IMR-90 (cell line): ENCODE data around the gene YBX2. TPM values are rescaled to one million over a fixed set of nuclear protein-coding genes. Genes with fewer than 3 reads are reported as not detected.

Source experiments
- ATAC-seq: fragments of 200-7000 bp; cut with Tn5 transposase; 2 replicates; pipeline ENCODE4 v1.9.1; 2020; ENCODE audit warnings: low read depth, mild to moderate bottlenecking, moderate library complexity
- BruUV-seq: library from RNA; stranded (reverse); fragments of 400-500 nt; replicated peaks from 2 replicates; lab custom pipeline; 2021; lab: Mats Ljungman, UMichigan
- CTCF ChIA-PET: fragments of 300-600 bp; formaldehyde crosslinking; extraction: SDS; loops from one replicate; lab custom pipeline; 2021; ENCODE audit warnings: antibody characterized with exemption; lab: Yijun Ruan, JAX
- POLR2A ChIA-PET: fragments of 300-600 bp; sonication (Branson Sonifier 250); formaldehyde crosslinking; loops from one replicate; lab custom pipeline; 2022; ENCODE audit warnings: antibody characterized with exemption; ENCODE audit not compliant: unreplicated experiment; lab: Charles Lee
- DNase-seq: peaks from one replicate; pipeline ENCODE4 v3.0.0; 2013
- H2AFZ ChIP-seq: replicated peaks from 2 replicates; pipeline ENCODE3; 2013; ENCODE audit warnings: low read length, mild to moderate bottlenecking; ENCODE audit not compliant: poor library complexity
- H2AK5ac ChIP-seq: 2 replicates; pipeline ENCODE4 v1.6.1; 2013; ENCODE audit warnings: low read depth, low read length, inconsistent platforms
- H2AK9ac ChIP-seq: replicated peaks from 2 replicates; pipeline ENCODE3; 2013; ENCODE audit warnings: mild to moderate bottlenecking, low read depth, low read length, moderate library complexity; ENCODE audit not compliant: poor library complexity
- H2BK120ac ChIP-seq: 2 replicates; pipeline ENCODE4 v1.6.1; 2013; ENCODE audit warnings: low read depth, low read length, inconsistent platforms
- H2BK15ac ChIP-seq: 3 replicates; pipeline ENCODE4 v1.6.1; 2013; ENCODE audit warnings: low read depth, low read length, inconsistent platforms
- H2BK20ac ChIP-seq: 2 replicates; pipeline ENCODE4 v1.6.1; 2013; ENCODE audit warnings: low read depth, mild to moderate bottlenecking, inconsistent platforms, low read length, moderate library complexity
- H2BK5ac ChIP-seq: 2 replicates; pipeline ENCODE4 v1.6.1; 2013; ENCODE audit warnings: mild to moderate bottlenecking, low read depth, low read length, inconsistent platforms; ENCODE audit not compliant: poor library complexity, severe bottlenecking
- H3K14ac ChIP-seq: replicated peaks from 2 replicates; pipeline ENCODE4 v1.6.1; 2013; ENCODE audit warnings: low read depth, low read length, inconsistent platforms
- H3K18ac ChIP-seq: 2 replicates; pipeline ENCODE4 v1.6.1; 2013; ENCODE audit warnings: low read depth, low read length, control low read depth
- H3K23ac ChIP-seq: 2 replicates; pipeline ENCODE4 v1.6.1; 2013; ENCODE audit warnings: low read depth, low read length, inconsistent platforms
- H3K27ac ChIP-seq: 2 replicates; pipeline ENCODE4 v1.5.1; 2013; ENCODE audit warnings: mild to moderate bottlenecking, control low read depth, low read length; ENCODE audit not compliant: insufficient read depth
- H3K27me3 ChIP-seq: 2 replicates; pipeline ENCODE4 v1.6.1; 2013; ENCODE audit warnings: low read length; ENCODE audit not compliant: control insufficient read depth, insufficient read depth
- H3K36me3 ChIP-seq: 2 replicates; pipeline ENCODE4 v1.6.1; 2013; ENCODE audit warnings: low read length, mixed read lengths; ENCODE audit not compliant: control insufficient read depth, insufficient read depth
- H3K4ac ChIP-seq: 2 replicates; pipeline ENCODE4 v1.6.1; 2013; ENCODE audit warnings: low read depth, low read length, inconsistent platforms
- H3K4me1 ChIP-seq: 2 replicates; pipeline ENCODE4 v1.6.1; 2013; ENCODE audit warnings: low read length, mixed read lengths; ENCODE audit not compliant: control insufficient read depth, insufficient read depth
- H3K4me2 ChIP-seq: 2 replicates; pipeline ENCODE4 v1.6.1; 2013; ENCODE audit warnings: low read depth, mild to moderate bottlenecking, control low read depth, low read length, moderate library complexity
- H3K4me3 ChIP-seq: 2 replicates; pipeline ENCODE4 v1.5.1; 2013; ENCODE audit warnings: low read depth, mild to moderate bottlenecking, control low read depth, low read length, moderate library complexity; ENCODE audit not compliant: insufficient read depth
- H3K56ac ChIP-seq: 2 replicates; pipeline ENCODE4 v1.6.1; 2013; ENCODE audit warnings: low read length, inconsistent platforms; ENCODE audit not compliant: insufficient read depth; ENCODE audit errors: extremely low read depth
- H3K79me1 ChIP-seq, 2 experiments: 2 replicates each; pipeline ENCODE4 v1.6.1; 2013; ENCODE audit warnings: low read length in 2 of 2, inconsistent platforms in 1 of 2, low read depth in 1 of 2
- H3K9ac ChIP-seq: 2 replicates; pipeline ENCODE4 v1.6.1; 2013; ENCODE audit warnings: low read depth, low read length, control low read depth
- H3K9me1 ChIP-seq: 2 replicates; pipeline ENCODE4 v1.6.1; 2013; ENCODE audit warnings: low read length, inconsistent platforms; ENCODE audit not compliant: insufficient read depth
- H3K9me3 ChIP-seq: 2 replicates; pipeline ENCODE4 v1.6.1; 2013; ENCODE audit warnings: low read length; ENCODE audit not compliant: control insufficient read depth, insufficient read depth
- H4K20me1 ChIP-seq: 2 replicates; pipeline ENCODE4 v1.6.1; 2013; ENCODE audit warnings: low read length, inconsistent platforms; ENCODE audit not compliant: insufficient read depth
- H4K5ac ChIP-seq: 2 replicates; pipeline ENCODE4 v1.6.1; 2013; ENCODE audit warnings: mild to moderate bottlenecking, low read depth, low read length, control low read depth
- H4K8ac ChIP-seq, 2 experiments: 2 replicates each; pipeline ENCODE4 v1.6.1; 2013; ENCODE audit warnings: low read depth in 2 of 2, low read length in 2 of 2, control low read depth in 1 of 2, inconsistent platforms in 1 of 2
- H4K91ac ChIP-seq: 2 replicates; pipeline ENCODE4 v1.6.1; 2013; ENCODE audit warnings: low read depth, low read length, inconsistent platforms; ENCODE audit not compliant: insufficient read depth
- BHLHE40 ChIP-seq: fragments of 150-350 bp; IDR thresholded peaks from 2 replicates; pipeline ENCODE4 v1.6.1; 2016; ENCODE audit warnings: mild to moderate bottlenecking, low read depth, low read length
- CHD1 ChIP-seq: IDR thresholded peaks from 2 replicates; pipeline ENCODE4 v1.6.1; 2012; ENCODE audit warnings: low read depth, low read length, improper control_type of control experiment
- MAFK ChIP-seq: IDR thresholded peaks from 2 replicates; pipeline ENCODE4 v1.6.1; 2012; ENCODE audit warnings: low read depth, low read length, improper control_type of control experiment
- MXI1 ChIP-seq: IDR thresholded peaks from 2 replicates; pipeline ENCODE4 v1.6.1; 2012; ENCODE audit warnings: low read depth, mild to moderate bottlenecking, low read length, moderate library complexity, borderline replicate concordance
- NFE2L2 ChIP-seq: fragments of 150-350 bp; IDR thresholded peaks from 2 replicates; pipeline ENCODE4 v1.6.1; 2016; ENCODE audit warnings: low read depth, mild to moderate bottlenecking, low read length
- POLR2A ChIP-seq: IDR thresholded peaks from 2 replicates; pipeline ENCODE4 v1.6.1; 2012; ENCODE audit warnings: mild to moderate bottlenecking, low read depth, low read length
- RAD21 ChIP-seq: IDR thresholded peaks from 2 replicates; pipeline ENCODE4 v1.6.1; 2012; ENCODE audit warnings: low read length, improper control_type of control experiment
- RCOR1 ChIP-seq: IDR thresholded peaks from 2 replicates; pipeline ENCODE4 v1.6.1; 2012; ENCODE audit warnings: mild to moderate bottlenecking, low read length, improper control_type of control experiment; ENCODE audit not compliant: insufficient replicate concordance
- SMC3 ChIP-seq: fragments of 150-350 bp; IDR thresholded peaks from 2 replicates; pipeline ENCODE4 v1.6.1; 2016; ENCODE audit warnings: low read depth, mild to moderate bottlenecking, antibody characterized with exemption, low read length, moderate library complexity
- WGBS, 2 experiments: methylation state at CpG; one replicate each; pipeline versions ENCODE4 v1.1.5 to v1.1.7; 2013; ENCODE audit warnings: missing lambda C conversion rate in 2 of 2; ENCODE audit not compliant: insufficient read length in 1 of 2; ENCODE audit errors: extremely low coverage in 2 of 2; 5-methylcytosine and 5-hydroxymethylcytosine counted together
- dilution Hi-C: fragments of 300-500 bp; cut with HindIII; formaldehyde crosslinking; loops from one replicate; pipeline ENCODE4 v1.14.3; 2018; ENCODE audit warnings: low sequenced_read_pairs; ENCODE audit not compliant: unreplicated experiment
- in situ Hi-C: fragments of 300-500 bp; cut with MboI; formaldehyde crosslinking; loops from 3 replicates; pipeline ENCODE4 v1.14.3; 2019; ENCODE audit warnings: low sequenced_read_pairs, inconsistent platforms, mixed read lengths
- intact Hi-C: fragments of 100-400 bp; cut with micrococcal nuclease; formaldehyde crosslinking; loops from 2 replicates; pipeline ENCODE4 v1.10.0; 2022
- polyA plus RNA-seq, 3 experiments: library from polyadenylated mRNA; depleted of rRNA; stranded (reverse); fragments of >200 nt; gene quantifications; 2 replicates each; pipeline ENCODE4 v1.2.3, GENCODE V29; 2012; ENCODE audit warnings: low replicate concordance in 1 of 3
- total RNA-seq: library from RNA; depleted of rRNA; stranded (reverse); fragments of >200 nt; gene quantifications from 2 replicates; pipeline ENCODE4 v1.2.3, GENCODE V29; 2012
- TF ChIP-seq, protein P1 (sequence below): conservative IDR thresholded peaks from 2 replicates; pipeline ENCODE4 v1.5.1; 2012; ENCODE audit warnings: mild to moderate bottlenecking, low read depth, low read length, improper control_type of control experiment
- TF ChIP-seq, protein P2 (sequence below): fragments of 150-350 bp; IDR thresholded peaks from 2 replicates; pipeline ENCODE4 v1.6.1; 2016; ENCODE audit warnings: low read depth, mild to moderate bottlenecking, low read length, moderate library complexity, borderline replicate concordance
- TF ChIP-seq, protein P3 (sequence below): fragments of 150-350 bp; IDR thresholded peaks from 2 replicates; pipeline ENCODE4 v1.6.1; 2017; ENCODE audit warnings: mild to moderate bottlenecking, antibody characterized with exemption, low read length, low read depth

YBX2 gene
- total and polyA plus RNA-seq, 2 of the 4 experiments (the other 2 are of a cell fraction) = 0.17 TPM; not detected in 1

DNA sequence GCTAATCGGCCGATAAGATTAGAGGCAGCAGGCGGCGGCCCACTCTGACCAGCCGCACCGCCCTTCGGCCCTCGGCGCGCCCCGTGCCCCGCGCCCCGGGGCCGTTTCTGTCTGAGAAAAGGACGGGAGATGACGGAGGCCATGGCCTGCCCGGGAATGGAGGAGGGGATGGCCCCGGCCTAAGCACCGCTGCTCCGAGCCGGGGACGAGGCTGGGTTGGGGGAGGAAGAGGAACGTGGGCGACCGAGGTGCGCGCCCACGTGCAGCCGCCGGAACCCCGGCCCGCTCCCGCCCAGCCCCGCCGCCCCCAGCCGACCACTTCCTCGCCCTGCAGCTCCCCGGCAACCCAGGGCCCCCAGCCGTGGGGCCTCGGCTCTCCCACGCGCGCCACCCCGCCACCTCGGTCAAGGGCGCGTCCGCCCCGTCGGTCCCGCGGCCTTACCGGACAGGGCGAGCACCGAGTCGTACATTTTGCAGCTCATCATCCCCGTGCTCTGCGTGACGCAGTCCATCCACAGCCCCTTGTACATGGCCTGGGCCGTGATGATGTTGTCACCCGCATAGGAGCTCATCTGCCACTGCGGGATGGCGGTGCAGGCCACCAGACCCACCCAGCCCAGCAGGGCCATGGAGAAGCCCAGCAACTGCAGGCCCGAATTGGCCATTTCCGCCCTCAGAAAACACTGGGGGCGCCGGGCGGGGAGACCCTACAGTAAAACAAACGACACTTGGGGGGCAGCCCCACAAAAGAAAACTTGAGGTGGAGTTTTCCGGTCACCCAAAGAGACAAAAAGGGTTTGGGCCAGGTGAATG is 32.9 kb downstream of the YBX2 start:
- ChIA-PET POLR2A (no interaction called here), CTCF (no interaction called here)
- peak overlapping the region; percentile 37 for H3K4me3 ChIP-seq
- peaks cover 0 to 2% of the 10 kb centered on the region in 2 experiments; a peak in 1 of 4 replicates for H3K79me1 ChIP-seq
- no TSS peak for BruUV-seq
- peak overlapping the region; percentile 66 for H2AK9ac ChIP-seq
- H4K8ac ChIP-seq = peak overlapping the region; percentile 77 to 80; a peak in 3 of 4 replicates
- no peak overlapping the region for H2BK5ac ChIP-seq
- H3K9me1 ChIP-seq = peaks cover 10% of the 10 kb centered on the region
- H2AK5ac ChIP-seq = peak overlapping the region; percentile 81
- TF ChIP-seq POLR2A = no peak
- TF ChIP-seq NFE2L2 = no peak
- TF ChIP-seq BHLHE40 = no peak
- no peak for TF ChIP-seq RCOR1
- no peak for TF ChIP-seq MAFK
- TF ChIP-seq CHD1 = no peak
- TF ChIP-seq, protein P1, sequence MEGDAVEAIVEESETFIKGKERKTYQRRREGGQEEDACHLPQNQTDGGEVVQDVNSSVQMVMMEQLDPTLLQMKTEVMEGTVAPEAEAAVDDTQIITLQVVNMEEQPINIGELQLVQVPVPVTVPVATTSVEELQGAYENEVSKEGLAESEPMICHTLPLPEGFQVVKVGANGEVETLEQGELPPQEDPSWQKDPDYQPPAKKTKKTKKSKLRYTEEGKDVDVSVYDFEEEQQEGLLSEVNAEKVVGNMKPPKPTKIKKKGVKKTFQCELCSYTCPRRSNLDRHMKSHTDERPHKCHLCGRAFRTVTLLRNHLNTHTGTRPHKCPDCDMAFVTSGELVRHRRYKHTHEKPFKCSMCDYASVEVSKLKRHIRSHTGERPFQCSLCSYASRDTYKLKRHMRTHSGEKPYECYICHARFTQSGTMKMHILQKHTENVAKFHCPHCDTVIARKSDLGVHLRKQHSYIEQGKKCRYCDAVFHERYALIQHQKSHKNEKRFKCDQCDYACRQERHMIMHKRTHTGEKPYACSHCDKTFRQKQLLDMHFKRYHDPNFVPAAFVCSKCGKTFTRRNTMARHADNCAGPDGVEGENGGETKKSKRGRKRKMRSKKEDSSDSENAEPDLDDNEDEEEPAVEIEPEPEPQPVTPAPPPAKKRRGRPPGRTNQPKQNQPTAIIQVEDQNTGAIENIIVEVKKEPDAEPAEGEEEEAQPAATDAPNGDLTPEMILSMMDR = no peak
- TF ChIP-seq SMC3 = no peak
- TF ChIP-seq, protein P2, sequence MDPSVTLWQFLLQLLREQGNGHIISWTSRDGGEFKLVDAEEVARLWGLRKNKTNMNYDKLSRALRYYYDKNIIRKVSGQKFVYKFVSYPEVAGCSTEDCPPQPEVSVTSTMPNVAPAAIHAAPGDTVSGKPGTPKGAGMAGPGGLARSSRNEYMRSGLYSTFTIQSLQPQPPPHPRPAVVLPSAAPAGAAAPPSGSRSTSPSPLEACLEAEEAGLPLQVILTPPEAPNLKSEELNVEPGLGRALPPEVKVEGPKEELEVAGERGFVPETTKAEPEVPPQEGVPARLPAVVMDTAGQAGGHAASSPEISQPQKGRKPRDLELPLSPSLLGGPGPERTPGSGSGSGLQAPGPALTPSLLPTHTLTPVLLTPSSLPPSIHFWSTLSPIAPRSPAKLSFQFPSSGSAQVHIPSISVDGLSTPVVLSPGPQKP = no peak
- TF ChIP-seq RAD21 = no peak
- no peak for TF ChIP-seq MXI1
- TF ChIP-seq, protein P3, sequence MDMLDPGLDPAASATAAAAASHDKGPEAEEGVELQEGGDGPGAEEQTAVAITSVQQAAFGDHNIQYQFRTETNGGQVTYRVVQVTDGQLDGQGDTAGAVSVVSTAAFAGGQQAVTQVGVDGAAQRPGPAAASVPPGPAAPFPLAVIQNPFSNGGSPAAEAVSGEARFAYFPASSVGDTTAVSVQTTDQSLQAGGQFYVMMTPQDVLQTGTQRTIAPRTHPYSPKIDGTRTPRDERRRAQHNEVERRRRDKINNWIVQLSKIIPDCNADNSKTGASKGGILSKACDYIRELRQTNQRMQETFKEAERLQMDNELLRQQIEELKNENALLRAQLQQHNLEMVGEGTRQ = no peak
- in situ Hi-C loops (no loop called here), intact Hi-C loops (no loop called here), dilution Hi-C loops (no loop called here)
- no peak for DNase-seq
- peak overlapping the region; percentile 37; the same call in 1 of the 2 replicates for H4K91ac ChIP-seq
- no peaks in the 10 kb centered on the region for H4K20me1 ChIP-seq
- WGBS, 2 experiments = 35% methylated on average over 28 of the region's 71 CpGs; no CpG with 5 or more reads in 1 of the 2 experiments
- peak overlapping the region; percentile 82 for H3K4me2 ChIP-seq
- H3K36me3 ChIP-seq = peaks cover 23% of the 10 kb centered on the region
- H3K27me3 ChIP-seq = peaks cover 13% of the 10 kb centered on the region; the same call in 1 of the 2 replicates
- no peaks in the 10 kb centered on the region for H3K9me3 ChIP-seq
- H4K5ac ChIP-seq = peak overlapping the region; percentile 84
- H3K4ac ChIP-seq = peak overlapping the region; percentile 68
- peak overlapping the region; percentile 64 for H2BK120ac ChIP-seq
- no peak overlapping the region for H3K27ac ChIP-seq
- no peak overlapping the region for H3K56ac ChIP-seq
- no peak overlapping the region for H3K14ac ChIP-seq
- no peak overlapping the region for H3K9ac ChIP-seq
- H3K18ac ChIP-seq = no peak overlapping the region
- H2BK15ac ChIP-seq = no peak overlapping the region
- no peak overlapping the region for H3K23ac ChIP-seq
- peak; percentile 21 for ATAC-seq
- peak overlapping the region; percentile 87 for H2AFZ ChIP-seq
- H2BK20ac ChIP-seq = no peak overlapping the region
- peaks cover 9% of the 10 kb centered on the region for H3K4me1 ChIP-seq
